HepG2 (cell line): ENCODE data around the gene CTNNA2. TPM values are rescaled to one million over a fixed set of nuclear protein-coding genes. Genes with fewer than 3 reads are reported as not detected.

Experiments
- ATAC-seq: fragments of 200-7000 bp; cut with Tn5 transposase; 3 replicates; pipeline ENCODE4 v1.9.1; 2020; ENCODE audit warnings: mild to moderate bottlenecking, moderate library complexity
- BruUV-seq: library from RNA; stranded (reverse); fragments of 400-500 nt; replicated peaks from 2 replicates; lab custom pipeline; 2021; lab: Mats Ljungman, UMichigan
- CTCF ChIA-PET: fragments of 300-600 bp; formaldehyde crosslinking; extraction: SDS; loops from one replicate; lab custom pipeline; 2021; ENCODE audit warnings: low total read pairs, inconsistent platforms, low intra/inter-chr PET ratio; lab: Yijun Ruan, JAX
- POLR2A ChIA-PET: fragments of 350-600 bp; sonication (Branson Sonifier 250); formaldehyde crosslinking; loops from one replicate; lab custom pipeline; 2020; ENCODE audit warnings: antibody characterized with exemption, inconsistent platforms; lab: Yijun Ruan, JAX
- DNase-seq: peaks from one replicate; pipeline ENCODE4 v3.0.0-alpha.2; 2015; ENCODE audit warnings: low spot score
- FAIRE-seq: peaks from 3 replicates; lab custom pipeline; 2011; peaks lifted over from hg19 to GRCh38; lab: Jason Lieb, UNC
- H2AFZ ChIP-seq: one replicate; pipeline ENCODE4 v1.6.1; 2011; ENCODE audit warnings: low read length, inconsistent platforms
- H3K27ac ChIP-seq: fragments of 300-600 bp; 3 replicates; pipeline ENCODE4 v1.8.0; 2011; ENCODE audit warnings: mixed run types, mild to moderate bottlenecking, mixed read lengths, low read length, inconsistent platforms; ENCODE audit not compliant: insufficient read depth; ENCODE audit errors: extremely low read length
- H3K27me3 ChIP-seq, 2 experiments: fragments of 200-600 bp in 1 of 2; 2 replicates in 1 of 2; 3 replicates in 1 of 2; pipeline versions ENCODE4 v1.6.0 to v1.8.0; 2011; ENCODE audit warnings: low read length in 2 of 2, mild to moderate bottlenecking in 2 of 2, moderate library complexity in 2 of 2, inconsistent platforms in 1 of 2; ENCODE audit not compliant: insufficient read depth in 2 of 2, control insufficient read depth in 1 of 2
- H3K36me3 ChIP-seq, 2 experiments: fragments of 200-600 bp in 1 of 2; replicated peaks in 1 of 2; 2 replicates in 1 of 2; 3 replicates in 1 of 2; pipeline versions ENCODE4 v1.5.1 to v1.8.0; 2011; ENCODE audit warnings: low read length in 2 of 2, inconsistent platforms in 1 of 2; ENCODE audit not compliant: insufficient read depth in 2 of 2, control insufficient read depth in 1 of 2
- H3K4me1 ChIP-seq: 2 replicates; pipeline ENCODE4 v1.5.1; 2012; ENCODE audit warnings: low read length, inconsistent platforms; ENCODE audit not compliant: insufficient read depth
- H3K4me2 ChIP-seq: 2 replicates; pipeline ENCODE4 v1.6.0; 2011; ENCODE audit warnings: low read depth, low read length, inconsistent platforms
- H3K4me3 ChIP-seq, 3 experiments: fragments of 200-600 bp in 1 of 3; sonication (generic), shearing (Covaris generic) in 1 of 3; replicated peaks in 1 of 3; 2 replicates each; pipeline ENCODE4 v1.5.1; 2011 to 2016; ENCODE audit warnings: low read length in 3 of 3, inconsistent platforms in 2 of 3, low read depth in 2 of 3, mild to moderate bottlenecking in 2 of 3, control low read depth in 1 of 3, mixed read lengths in 1 of 3; ENCODE audit not compliant: insufficient read depth in 1 of 3
- H3K79me2 ChIP-seq: one replicate; pipeline ENCODE4 v1.6.1; 2011; ENCODE audit warnings: low read length, inconsistent platforms; ENCODE audit not compliant: insufficient read depth
- H3K9ac ChIP-seq: 2 replicates; pipeline ENCODE4 v1.6.0; 2011; ENCODE audit warnings: mild to moderate bottlenecking, low read depth, low read length, inconsistent platforms; ENCODE audit not compliant: insufficient read depth
- H3K9me3 ChIP-seq: 2 replicates; pipeline ENCODE4 v1.5.1; 2012; ENCODE audit warnings: mild to moderate bottlenecking, low read length
- H4K20me1 ChIP-seq: 2 replicates; pipeline ENCODE4 v1.6.0; 2011; ENCODE audit warnings: inconsistent platforms, mild to moderate bottlenecking, low read length, moderate library complexity; ENCODE audit not compliant: insufficient read depth
- BRCA1 ChIP-seq: sonication (generic); formaldehyde crosslinking; IDR thresholded peaks from 2 replicates; pipeline ENCODE4 v1.4.0; 2020; ENCODE audit warnings: missing genetic modification reagents
- MATR3 ChIP-seq: sonication (generic); formaldehyde crosslinking; IDR thresholded peaks from 2 replicates; pipeline ENCODE4 v1.4.0; 2020; ENCODE audit warnings: missing genetic modification reagents
- PRPF4 ChIP-seq: fragments of 200-400 bp; formaldehyde crosslinking; IDR thresholded peaks from 2 replicates; pipeline ENCODE4 v1.6.1; 2016; ENCODE audit warnings: low read length, low read depth; ENCODE audit not compliant: poor library complexity, severe bottlenecking
- ZNF138 ChIP-seq: sonication (generic); formaldehyde crosslinking; IDR thresholded peaks from 2 replicates; pipeline ENCODE4 v1.5.0; 2020; ENCODE audit warnings: mild to moderate bottlenecking, low read depth, missing genetic modification reagents
- ZNF652 ChIP-seq: IDR thresholded peaks from 2 replicates; pipeline ENCODE4 v1.6.1; 2016; ENCODE audit warnings: low read depth, borderline replicate concordance
- ZNF720 ChIP-seq: sonication (generic); formaldehyde crosslinking; IDR thresholded peaks from 2 replicates; pipeline ENCODE4 v1.4.0; 2020; ENCODE audit warnings: missing genetic modification reagents
- ZNF768 ChIP-seq: sonication (generic); formaldehyde crosslinking; IDR thresholded peaks from 2 replicates; pipeline ENCODE4 v1.4.0; 2020; ENCODE audit warnings: missing genetic modification reagents
- ZNF816 ChIP-seq: sonication (generic); formaldehyde crosslinking; IDR thresholded peaks from 2 replicates; pipeline ENCODE4 v1.8.0; 2022; ENCODE audit warnings: missing genetic modification reagents, mild to moderate bottlenecking, borderline replicate concordance
- WGBS: methylation state at CpG from one replicate; pipeline ENCODE4 v1.1.6; 2017; ENCODE audit warnings: low lambda C conversion rate; 5-methylcytosine and 5-hydroxymethylcytosine counted together
- in situ Hi-C: cut with HindIII; loops from 2 replicates; pipeline ENCODE4 v1.10.0; 2017; ENCODE audit warnings: low pct_unique_long_range_greater_than_20kb; ENCODE audit not compliant: extremely low pct_ligation_motif_present
- intact Hi-C: fragments of 100-400 bp; cut with micrococcal nuclease; formaldehyde crosslinking; loops from one replicate; pipeline ENCODE4 v1.10.0; 2022; ENCODE audit not compliant: unreplicated experiment
- polyA plus RNA-seq, 8 experiments: library from polyadenylated mRNA; depleted of rRNA in 3 of 8; stranded (reverse) in 7 of 8; unstranded in 1 of 8; fragments of >200 nt; fragmentation: Illumina TruSeq in 4 of 8; extraction: Trizol in 4 of 8; gene quantifications; 2 replicates each; pipeline versions ENCODE4 v1.2.1 to v1.2.3, GENCODE V29; 2011 to 2016; ENCODE audit warnings: low read depth in 4 of 8, missing spikeins in 1 of 8, mixed read lengths in 1 of 8; ENCODE audit not compliant: insufficient read depth in 1 of 8
- total RNA-seq, 5 experiments: library from RNA; depleted of rRNA; stranded (reverse); fragments of >200 nt; fragmentation: Illumina TruSeq; extraction: Trizol; gene quantifications; 2 replicates each; pipeline ENCODE4 v1.2.3, GENCODE V29; 2016; ENCODE audit warnings: low read depth in 1 of 5
- TF ChIP-seq, protein P1 (sequence below): sonication (generic); formaldehyde crosslinking; IDR thresholded peaks from 2 replicates; pipeline ENCODE4 v1.5.1; 2020; ENCODE audit warnings: mild to moderate bottlenecking, moderate library complexity, missing genetic modification reagents
- TF ChIP-seq, protein P2 (sequence below), 2 experiments: IDR thresholded peaks; 2 replicates each; pipeline ENCODE4 v1.6.1; 2011 to 2012; ENCODE audit warnings: low read length in 2 of 2, borderline replicate concordance in 1 of 2, low read depth in 1 of 2, mild to moderate bottlenecking in 1 of 2, moderate library complexity in 1 of 2
- TF ChIP-seq, protein P3 (sequence below): sonication (generic); formaldehyde crosslinking; IDR thresholded peaks from 2 replicates; pipeline ENCODE4 v1.4.0; 2020; ENCODE audit warnings: missing genetic modification reagents
- TF ChIP-seq, protein P4 (sequence below): conservative IDR thresholded peaks from 2 replicates; pipeline ENCODE4 v1.6.1; 2018; ENCODE audit warnings: missing genetic modification reagents

Gene CTNNA2
- total and polyA plus RNA-seq, 2 of the 13 experiments (the other 11 are each of a cell fraction or from before 2014, with no cell fraction given), result not detected

DNA sequence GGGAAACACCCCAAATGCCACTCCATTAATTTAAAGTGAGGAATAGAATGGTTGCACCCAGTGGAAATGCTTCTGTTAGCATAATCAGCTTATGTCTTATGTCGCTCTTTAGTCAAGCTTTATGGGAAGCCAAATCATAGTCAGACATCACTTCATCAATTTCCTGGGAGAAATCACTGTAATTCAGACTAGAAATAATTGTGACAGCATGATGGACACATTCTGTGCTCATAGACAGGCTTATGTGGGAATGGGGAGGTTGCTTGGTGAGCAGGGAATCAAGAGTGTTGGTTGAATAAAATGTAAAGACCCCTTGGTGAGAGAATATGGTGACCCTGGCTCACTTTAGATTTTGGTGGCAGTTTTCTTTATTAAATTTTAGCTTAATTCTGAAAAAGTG lies 174.0 kb downstream of the CTNNA2 start:
- FAIRE-seq (no peak), ATAC-seq (no peak)
- in situ Hi-C loops, result no loop called here

DNA sequence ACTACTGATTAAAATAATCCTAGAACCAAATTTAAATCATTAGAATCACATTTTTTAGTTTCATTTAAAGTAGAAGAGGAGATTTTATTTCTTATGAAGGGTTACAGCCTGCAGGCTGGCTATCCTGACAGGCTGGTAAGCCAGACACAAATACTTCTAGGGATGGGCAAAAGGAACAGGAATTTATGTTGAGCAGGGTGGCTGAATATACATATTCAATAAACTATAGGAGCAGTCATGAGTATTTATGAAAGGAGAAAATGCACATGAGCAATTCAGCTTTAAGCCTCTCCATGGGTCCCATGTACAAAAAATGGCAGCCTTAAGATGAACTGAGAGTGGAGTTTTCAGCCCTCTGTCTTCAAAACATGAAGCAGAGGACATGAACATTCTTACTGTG lies 182.4 kb downstream of the CTNNA2 start:
- ChIA-PET CTCF (no interaction called here), POLR2A (no interaction called here)
- FAIRE-seq (no peak), DNase-seq (no peak), ATAC-seq (no peak)
- H3K9ac ChIP-seq, result no peak overlapping the region
- no peaks in the 10 kb centered on the region for H3K36me3 ChIP-seq
- H3K27me3 ChIP-seq, result no peaks in the 10 kb centered on the region
- in situ Hi-C loops, result no loop called here
- no peak overlapping the region for H3K4me3 ChIP-seq
- H3K79me2 ChIP-seq, result no peaks in the 10 kb centered on the region
- BruUV-seq, result no TSS peak
- intact Hi-C loops, result no loop called here
- H4K20me1 ChIP-seq, result no peaks in the 10 kb centered on the region
- H3K9me3 ChIP-seq, result no peaks in the 10 kb centered on the region
- no peaks in the 10 kb centered on the region for H3K4me1 ChIP-seq
- no peak overlapping the region for H2AFZ ChIP-seq
- no peak overlapping the region for H3K27ac ChIP-seq
- no peak overlapping the region for H3K4me2 ChIP-seq
- TF ChIP-seq MATR3 (no peak), ZNF652 (CRISPR knock-in tag) (no peak), PRPF4 (no peak), BRCA1 (CRISPR knock-in tag) (no peak)
- TF ChIP-seq, protein P1, sequence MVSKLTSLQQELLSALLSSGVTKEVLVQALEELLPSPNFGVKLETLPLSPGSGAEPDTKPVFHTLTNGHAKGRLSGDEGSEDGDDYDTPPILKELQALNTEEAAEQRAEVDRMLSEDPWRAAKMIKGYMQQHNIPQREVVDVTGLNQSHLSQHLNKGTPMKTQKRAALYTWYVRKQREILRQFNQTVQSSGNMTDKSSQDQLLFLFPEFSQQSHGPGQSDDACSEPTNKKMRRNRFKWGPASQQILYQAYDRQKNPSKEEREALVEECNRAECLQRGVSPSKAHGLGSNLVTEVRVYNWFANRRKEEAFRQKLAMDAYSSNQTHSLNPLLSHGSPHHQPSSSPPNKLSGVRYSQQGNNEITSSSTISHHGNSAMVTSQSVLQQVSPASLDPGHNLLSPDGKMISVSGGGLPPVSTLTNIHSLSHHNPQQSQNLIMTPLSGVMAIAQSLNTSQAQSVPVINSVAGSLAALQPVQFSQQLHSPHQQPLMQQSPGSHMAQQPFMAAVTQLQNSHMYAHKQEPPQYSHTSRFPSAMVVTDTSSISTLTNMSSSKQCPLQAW (CRISPR knock-in tag), result no peak
- TF ChIP-seq, protein P2, sequence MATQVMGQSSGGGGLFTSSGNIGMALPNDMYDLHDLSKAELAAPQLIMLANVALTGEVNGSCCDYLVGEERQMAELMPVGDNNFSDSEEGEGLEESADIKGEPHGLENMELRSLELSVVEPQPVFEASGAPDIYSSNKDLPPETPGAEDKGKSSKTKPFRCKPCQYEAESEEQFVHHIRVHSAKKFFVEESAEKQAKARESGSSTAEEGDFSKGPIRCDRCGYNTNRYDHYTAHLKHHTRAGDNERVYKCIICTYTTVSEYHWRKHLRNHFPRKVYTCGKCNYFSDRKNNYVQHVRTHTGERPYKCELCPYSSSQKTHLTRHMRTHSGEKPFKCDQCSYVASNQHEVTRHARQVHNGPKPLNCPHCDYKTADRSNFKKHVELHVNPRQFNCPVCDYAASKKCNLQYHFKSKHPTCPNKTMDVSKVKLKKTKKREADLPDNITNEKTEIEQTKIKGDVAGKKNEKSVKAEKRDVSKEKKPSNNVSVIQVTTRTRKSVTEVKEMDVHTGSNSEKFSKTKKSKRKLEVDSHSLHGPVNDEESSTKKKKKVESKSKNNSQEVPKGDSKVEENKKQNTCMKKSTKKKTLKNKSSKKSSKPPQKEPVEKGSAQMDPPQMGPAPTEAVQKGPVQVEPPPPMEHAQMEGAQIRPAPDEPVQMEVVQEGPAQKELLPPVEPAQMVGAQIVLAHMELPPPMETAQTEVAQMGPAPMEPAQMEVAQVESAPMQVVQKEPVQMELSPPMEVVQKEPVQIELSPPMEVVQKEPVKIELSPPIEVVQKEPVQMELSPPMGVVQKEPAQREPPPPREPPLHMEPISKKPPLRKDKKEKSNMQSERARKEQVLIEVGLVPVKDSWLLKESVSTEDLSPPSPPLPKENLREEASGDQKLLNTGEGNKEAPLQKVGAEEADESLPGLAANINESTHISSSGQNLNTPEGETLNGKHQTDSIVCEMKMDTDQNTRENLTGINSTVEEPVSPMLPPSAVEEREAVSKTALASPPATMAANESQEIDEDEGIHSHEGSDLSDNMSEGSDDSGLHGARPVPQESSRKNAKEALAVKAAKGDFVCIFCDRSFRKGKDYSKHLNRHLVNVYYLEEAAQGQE (IDR thresholded peaks at IDR 0.05; ENCODE audit: borderline replicate concordance in 1 of 2, low read depth in 1 of 2, low read length in 2 of 2), result no peak
- TF ChIP-seq, protein P3, sequence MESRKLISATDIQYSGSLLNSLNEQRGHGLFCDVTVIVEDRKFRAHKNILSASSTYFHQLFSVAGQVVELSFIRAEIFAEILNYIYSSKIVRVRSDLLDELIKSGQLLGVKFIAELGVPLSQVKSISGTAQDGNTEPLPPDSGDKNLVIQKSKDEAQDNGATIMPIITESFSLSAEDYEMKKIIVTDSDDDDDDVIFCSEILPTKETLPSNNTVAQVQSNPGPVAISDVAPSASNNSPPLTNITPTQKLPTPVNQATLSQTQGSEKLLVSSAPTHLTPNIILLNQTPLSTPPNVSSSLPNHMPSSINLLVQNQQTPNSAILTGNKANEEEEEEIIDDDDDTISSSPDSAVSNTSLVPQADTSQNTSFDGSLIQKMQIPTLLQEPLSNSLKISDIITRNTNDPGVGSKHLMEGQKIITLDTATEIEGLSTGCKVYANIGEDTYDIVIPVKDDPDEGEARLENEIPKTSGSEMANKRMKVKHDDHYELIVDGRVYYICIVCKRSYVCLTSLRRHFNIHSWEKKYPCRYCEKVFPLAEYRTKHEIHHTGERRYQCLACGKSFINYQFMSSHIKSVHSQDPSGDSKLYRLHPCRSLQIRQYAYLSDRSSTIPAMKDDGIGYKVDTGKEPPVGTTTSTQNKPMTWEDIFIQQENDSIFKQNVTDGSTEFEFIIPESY (CRISPR knock-in tag), result no peak

More for the DNA sequence above, 174.0 kb downstream of the CTNNA2 start:
- no TSS peak for BruUV-seq
- Histone ChIP-seq H3K9me3 (no peaks in the 10 kb centered on the region), H4K20me1 (no peaks in the 10 kb centered on the region), H3K27ac (no peak overlapping the region), H3K36me3 (no peaks in the 10 kb centered on the region), H2AFZ (no peak overlapping the region), H3K79me2 (no peaks in the 10 kb centered on the region), H3K4me2 (no peak overlapping the region), H3K4me1 (no peaks in the 10 kb centered on the region), H3K4me3 (no peak overlapping the region), H3K27me3 (peaks cover 0 to 1% of the 10 kb centered on the region in 2 experiments; a peak in 1 of 5 replicates), H3K9ac (no peak overlapping the region)
- DNase-seq, result no peak
- CTCF ChIA-PET, result no interaction called here
- intact Hi-C loops, result no loop called here
- TF ChIP-seq, protein P4, sequence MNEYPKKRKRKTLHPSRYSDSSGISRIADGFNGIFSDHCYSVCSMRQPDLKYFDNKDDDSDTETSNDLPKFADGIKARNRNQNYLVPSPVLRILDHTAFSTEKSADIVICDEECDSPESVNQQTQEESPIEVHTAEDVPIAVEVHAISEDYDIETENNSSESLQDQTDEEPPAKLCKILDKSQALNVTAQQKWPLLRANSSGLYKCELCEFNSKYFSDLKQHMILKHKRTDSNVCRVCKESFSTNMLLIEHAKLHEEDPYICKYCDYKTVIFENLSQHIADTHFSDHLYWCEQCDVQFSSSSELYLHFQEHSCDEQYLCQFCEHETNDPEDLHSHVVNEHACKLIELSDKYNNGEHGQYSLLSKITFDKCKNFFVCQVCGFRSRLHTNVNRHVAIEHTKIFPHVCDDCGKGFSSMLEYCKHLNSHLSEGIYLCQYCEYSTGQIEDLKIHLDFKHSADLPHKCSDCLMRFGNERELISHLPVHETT (CRISPR knock-in tag), result no peak
- TF ChIP-seq ZNF720 (CRISPR knock-in tag), result no peak
- TF ChIP-seq ZNF768 (CRISPR knock-in tag), result no peak
- TF ChIP-seq ZNF138 (CRISPR knock-in tag), result no peak
- TF ChIP-seq ZNF816 (CRISPR knock-in tag), result no peak
- POLR2A ChIA-PET, result no interaction called here
- 4% methylated on average over 1 of the region's 1 CpG for WGBS
